GM19438 (cell line): ENCODE results near the gene UGT3A1.
"Not testable (repeated sequence)": the region's sequence is repeated elsewhere in the genome, so short reads cannot be mapped to it uniquely, and the experiment has no call there.

Experiments
- ATAC-seq: cut with Tn5 transposase; IDR thresholded peaks from one replicate; pipeline ENCODE4 v1.9.1; 2021; ENCODE audit warnings: low read depth; ENCODE audit not compliant: unreplicated experiment

UGT3A1 gene, protein sequence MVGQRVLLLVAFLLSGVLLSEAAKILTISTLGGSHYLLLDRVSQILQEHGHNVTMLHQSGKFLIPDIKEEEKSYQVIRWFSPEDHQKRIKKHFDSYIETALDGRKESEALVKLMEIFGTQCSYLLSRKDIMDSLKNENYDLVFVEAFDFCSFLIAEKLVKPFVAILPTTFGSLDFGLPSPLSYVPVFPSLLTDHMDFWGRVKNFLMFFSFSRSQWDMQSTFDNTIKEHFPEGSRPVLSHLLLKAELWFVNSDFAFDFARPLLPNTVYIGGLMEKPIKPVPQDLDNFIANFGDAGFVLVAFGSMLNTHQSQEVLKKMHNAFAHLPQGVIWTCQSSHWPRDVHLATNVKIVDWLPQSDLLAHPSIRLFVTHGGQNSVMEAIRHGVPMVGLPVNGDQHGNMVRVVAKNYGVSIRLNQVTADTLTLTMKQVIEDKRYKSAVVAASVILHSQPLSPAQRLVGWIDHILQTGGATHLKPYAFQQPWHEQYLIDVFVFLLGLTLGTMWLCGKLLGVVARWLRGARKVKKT

DNA sequence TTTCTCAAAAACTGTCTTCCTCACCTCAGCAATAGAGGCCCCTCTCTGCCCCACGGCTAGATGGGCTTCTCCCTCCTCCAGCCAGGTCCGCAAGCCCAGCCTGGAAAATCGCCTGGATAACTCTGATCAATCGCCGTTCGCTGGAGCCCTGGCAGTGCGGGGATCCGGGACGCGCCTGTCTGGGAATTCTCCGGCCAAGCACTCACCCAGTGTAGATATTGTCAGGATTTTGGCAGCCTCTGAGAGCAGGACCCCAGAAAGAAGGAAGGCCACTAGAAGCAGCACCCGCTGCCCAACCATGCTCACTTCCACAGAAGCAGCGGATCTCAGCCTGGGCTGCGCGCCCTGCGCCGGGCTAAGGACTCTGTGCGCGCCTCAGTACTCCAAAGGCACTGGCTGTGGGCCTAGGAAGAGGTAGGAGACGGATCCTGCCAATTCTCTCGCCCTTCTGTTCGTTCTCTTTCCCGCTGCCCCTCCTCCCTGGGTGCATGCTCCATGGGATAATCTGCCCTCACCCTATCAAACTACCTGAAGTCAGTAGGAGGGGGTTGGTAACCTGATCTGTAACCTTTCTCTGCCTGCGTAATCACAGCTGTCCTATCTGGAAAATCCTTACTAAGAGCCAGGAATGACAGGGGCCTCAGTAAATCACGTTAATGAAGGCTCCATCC, at the start of gene UGT3A1:
Gene UGT3A1 (minus strand): TSS at position 450 of the 671 bp plus-strand sequence. CDS start 150 bp downstream, at position 300.
- no peak for ATAC-seq

DNA sequence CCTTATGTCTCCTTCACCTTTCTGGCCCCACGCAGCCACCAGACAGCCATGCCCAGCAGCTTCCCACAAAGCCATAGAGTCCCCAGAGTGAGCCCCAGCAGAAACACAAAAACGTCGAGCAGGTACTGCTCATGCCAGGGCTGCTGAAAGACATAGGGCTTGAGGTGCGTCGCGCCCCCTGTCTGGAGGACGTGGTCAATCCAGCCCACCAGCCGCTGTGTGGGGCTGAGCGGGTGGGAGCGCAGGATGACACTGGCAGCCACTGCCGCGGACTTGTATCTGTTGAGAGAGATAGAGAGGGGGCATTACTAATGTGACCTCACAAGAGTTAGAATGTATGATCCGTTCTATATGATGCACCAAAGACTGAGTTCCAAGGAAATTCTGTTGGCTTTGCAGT, 44.5 kb upstream of the UGT3A1 start:
- no peak for ATAC-seq

DNA sequence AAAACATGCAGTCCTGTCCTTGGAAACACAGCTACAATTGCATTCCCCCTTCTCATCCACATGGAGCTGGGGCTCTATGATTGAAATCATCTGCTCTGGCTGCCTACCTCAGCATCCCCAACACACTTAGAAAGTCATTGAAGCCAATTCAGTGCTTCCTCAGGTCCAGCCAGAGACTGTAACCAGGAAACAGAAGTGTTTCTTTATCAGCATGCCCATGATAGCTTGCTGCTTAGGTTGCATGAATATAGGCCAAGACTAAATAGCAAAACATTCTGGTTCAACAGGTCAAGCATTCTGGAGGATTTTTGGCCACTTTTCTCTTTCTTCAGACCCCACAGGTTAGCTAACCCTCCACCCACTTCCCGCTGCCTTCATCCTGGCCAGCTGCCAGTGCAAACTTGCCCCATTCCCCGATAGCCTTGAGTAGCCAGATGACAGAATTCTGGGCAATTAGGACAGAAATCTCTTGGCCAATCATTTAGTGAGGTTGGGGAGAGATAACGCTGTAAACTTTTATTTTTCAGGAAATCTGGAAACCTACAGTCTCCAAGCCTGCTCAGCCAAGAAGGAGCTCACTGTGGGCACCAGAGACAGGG, 43.4 kb upstream of the UGT3A1 start:
- ATAC-seq, result not testable (repeated sequence)

DNA sequence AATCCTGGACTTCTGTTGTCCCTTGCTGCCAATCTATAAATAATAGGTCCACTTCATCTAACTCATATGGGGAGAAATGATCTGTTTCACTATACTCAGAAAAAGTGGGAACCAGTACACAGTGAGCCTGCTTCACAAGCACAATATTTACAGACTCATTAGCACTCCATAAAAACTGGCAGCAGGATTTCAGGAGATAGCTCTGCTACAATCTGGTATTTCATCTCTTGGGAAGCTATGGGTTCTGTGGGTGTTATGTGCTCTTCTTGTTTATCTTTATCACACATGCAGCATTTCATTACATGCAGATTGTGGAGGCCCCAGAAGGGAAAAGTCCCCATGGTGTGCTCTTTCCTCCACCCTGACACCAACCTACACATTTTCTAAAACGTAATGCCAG, 42.3 kb upstream of the UGT3A1 start:
- no peak for ATAC-seq

DNA sequence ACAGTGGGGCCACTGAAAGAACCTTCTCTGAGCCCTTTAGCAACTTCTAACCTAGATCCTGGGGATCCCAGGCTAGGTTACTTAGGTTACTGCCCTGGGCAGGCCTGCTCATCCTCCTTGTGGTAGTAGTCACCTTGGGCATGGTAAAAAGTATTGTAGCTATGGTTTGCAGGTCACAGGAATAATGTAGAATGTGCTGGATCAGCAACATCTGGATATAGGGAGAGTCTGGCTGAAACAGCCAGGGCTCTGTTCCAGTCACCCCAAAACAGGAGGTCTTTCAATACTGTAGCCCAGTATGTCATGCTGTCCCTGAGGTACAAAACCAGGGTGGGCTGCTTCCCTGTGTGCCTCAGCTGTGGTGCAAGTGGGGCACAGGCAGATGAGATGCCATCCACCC, 41.9 kb upstream of the UGT3A1 start:
- ATAC-seq, result no peak

DNA sequence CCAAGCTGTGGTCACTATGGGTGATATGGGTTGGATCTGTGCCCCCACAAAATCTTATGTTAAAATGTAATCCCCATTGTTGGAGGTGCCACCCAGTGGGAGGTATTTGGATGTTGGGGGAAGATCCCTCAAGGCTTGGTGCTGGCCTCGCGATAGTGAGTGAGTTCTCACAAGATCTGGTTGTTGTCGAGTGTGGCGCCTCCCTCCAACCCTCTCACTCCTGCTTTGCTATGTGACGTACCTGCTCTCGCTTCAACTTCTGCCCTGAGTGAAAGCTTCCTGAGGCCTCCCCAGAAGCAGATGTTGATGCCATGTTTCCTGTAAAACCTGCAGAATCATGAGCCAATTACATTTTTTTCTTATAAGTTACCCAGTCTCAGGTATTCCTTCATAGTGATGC, 40.0 kb upstream of the UGT3A1 start:
- no peak for ATAC-seq

DNA sequence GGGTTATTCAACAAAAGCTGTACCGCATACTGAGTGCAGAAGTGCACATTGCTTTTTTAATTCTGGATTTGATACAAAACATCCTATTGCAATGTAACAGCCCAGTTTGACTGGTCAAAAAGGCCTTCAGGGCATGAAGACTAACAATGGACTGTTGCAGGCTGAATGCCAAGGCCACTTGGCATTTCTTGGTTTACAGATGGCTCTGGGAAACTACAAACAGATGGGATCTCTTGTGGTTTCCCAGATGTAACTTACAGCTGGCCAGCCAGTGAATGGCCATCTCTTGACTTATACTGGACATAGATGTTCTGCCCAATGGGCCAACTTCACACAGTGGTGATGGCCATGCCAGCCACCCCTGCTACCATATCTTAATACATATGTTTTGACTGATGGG, 38.7 kb upstream of the UGT3A1 start:
- no peak for ATAC-seq

DNA sequence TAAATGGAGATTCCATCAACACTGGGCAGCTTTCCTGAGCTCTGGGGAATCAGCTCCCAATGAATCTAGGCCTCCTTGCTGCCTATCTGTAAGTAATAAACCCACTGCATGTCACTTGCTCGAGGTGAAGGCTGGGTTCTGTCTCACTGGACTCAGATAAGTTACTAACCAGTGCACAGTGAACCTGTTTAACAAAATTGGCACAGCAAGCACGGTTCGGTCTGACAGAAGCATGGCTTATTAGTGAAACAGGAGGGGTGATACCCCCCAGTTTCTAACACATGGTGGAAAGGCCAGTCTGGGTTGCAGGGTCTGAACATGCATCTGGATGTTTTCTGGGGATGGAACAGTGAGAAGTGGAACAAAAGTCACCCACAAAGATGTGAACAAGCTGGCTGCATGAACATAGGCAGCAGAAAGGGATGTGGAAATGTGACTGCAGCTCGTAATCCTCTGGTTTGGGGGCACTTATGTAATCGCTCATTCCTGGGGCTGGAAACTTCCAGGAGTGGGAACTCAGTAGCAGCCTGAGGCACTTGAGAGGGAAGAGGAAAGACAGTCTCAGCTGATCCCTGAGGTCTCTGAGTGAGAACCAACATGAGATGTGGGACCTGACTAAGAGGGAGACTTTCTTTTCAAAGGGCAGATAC, 37.8 kb upstream of the UGT3A1 start:
- no peak for ATAC-seq

DNA sequence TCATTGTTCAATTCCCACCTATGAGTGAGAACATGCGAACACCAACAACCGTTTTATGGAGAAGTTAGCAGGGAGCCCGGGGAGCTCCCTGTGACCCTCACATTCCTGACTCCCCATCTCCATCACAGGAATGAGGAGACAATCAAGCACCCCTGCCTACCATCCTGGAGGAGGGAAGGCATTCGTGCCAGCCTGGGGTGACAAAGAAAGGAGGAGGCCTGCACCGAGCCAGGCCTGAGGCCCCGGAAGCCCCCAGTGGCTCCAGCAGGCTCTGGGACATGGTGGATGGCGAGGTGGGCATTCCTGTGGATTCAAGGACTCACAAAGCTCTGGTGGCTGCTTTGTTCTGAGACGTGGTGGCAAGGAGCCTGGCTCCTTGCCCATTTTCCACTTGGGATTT, 36.5 kb upstream of the UGT3A1 start:
- no peak for ATAC-seq

DNA sequence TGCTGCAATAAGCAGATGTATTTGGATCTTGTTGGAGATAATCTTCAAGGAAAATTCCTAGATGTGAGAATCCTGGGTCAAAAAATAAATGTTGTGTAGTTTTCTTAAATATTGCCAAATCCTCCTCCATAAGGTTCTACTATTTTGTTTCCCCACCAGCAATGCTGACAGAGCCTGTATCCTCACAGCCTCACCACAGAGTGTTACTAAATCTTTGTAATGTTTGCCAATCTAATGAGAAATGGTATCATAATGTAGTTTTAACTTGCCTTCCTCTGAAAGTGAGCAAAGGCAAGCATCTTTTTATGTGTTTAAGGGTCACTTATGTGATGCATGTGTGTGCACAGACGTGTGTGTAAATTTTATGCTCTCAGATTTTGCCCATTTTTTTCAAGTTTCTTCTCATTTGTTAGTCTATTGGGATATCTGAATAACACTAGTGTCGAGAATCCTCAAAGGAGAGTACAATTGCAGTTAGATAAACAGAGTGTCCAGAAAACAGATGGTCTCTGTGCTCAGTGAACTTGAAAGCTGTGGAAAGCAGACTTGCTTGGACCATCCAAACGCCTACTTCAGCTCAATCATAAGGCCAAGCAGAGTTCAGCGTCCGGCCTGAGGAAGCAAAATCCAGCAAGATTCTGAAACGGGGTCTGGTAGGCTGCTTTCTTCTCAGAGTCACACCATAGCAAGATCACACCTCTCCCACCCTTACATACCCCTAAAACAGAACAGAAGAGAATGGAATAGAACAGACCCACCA, 35.7 kb upstream of the UGT3A1 start:
- ATAC-seq, result no peak

DNA sequence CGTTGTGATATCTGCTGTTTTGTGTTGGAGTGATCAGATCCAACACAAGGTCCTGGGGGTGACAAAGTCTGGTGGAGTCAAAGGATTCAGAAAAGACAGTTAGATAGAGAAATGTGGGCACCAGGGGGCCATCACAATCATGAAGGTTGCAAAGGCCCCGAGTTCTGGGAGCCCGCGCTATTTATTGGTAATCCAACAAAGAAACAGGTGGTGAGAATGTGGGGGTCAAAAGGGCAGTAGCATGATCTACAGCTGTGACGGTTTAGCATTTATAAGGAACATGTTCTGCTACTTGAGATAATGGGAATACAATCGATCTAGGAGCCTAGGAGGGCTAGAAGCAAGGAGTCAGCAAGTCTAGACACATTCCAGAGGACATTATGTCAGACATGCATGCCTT, 31.1 kb upstream of the UGT3A1 start:
- not testable (repeated sequence) for ATAC-seq

DNA sequence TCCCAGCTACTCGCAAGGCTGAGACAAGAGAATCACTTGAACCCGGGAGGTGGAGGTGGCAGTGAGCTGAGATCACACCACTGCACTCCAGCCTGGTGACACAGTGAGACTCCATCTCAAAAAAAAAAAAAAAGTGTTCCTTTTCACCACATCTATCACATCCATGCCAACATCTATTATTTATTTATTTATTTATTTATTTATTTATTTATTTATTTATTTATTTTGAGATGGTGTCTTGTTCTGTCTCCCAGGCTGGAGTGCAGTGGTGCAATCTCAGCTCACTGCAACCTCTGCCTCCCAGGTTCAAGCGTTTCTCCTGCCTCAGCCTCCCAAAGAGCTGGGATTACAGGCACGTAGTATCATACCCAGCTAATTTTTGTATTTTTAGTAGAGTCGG, 28.4 kb upstream of the UGT3A1 start:
- ATAC-seq, result not testable (repeated sequence)

DNA sequence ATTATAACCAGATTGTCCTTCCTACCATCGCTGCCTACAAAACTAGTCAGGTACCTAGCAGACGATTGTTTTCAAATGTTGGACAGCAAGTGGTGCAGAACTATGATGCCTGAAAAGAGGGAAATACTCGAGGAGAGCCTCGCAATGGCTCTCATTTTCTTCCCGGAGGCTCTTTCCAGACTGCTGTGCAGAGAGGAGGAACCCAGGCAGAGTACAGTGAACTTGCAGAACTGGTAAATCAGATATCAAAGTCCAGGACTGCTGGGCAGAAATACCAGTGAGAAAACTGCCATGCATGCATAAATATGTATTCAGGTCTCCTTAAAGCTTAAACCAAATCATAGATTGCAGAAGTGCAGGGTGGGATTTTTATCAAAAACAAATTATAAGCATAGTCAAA, 26.4 kb upstream of the UGT3A1 start:
- no peak for ATAC-seq

DNA sequence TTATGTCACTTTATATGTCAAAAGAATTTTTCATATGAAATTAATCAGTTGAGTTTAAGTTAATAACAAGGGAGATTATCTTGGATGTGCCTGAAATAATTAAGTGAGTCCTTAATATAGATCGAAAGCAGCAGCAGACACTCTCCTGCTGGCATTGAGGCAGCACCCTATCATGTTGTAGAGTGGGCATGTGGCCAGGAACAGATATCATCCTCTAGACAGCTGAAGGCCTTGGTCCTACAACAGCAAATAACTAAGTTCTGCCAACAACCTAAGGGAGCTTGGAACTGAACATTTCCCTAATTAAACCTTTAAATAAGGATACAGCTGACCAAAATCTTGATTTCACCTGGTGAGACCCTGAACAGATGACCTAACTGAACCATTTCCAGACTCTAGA, 25.8 kb upstream of the UGT3A1 start:
- no peak for ATAC-seq

DNA sequence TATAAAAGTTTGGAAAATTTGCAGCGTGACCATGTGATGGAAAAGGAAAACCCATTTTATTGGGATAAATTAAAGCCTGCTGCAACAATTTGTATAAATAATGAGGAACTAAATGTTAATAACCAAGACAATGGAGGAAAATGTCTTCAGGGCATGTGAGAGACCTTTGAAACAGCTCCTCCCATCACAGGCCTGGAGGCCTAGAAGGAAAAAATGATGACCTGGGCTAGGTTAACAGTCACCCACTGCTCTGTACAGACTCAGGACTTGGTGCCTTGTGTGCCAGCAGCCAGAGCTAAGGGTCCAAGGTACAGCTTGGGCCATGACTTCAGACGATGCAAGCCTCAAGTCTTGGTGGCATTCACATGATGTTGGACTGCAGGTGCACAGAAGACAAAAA, 22.0 kb upstream of the UGT3A1 start:
- ATAC-seq, result no peak

DNA sequence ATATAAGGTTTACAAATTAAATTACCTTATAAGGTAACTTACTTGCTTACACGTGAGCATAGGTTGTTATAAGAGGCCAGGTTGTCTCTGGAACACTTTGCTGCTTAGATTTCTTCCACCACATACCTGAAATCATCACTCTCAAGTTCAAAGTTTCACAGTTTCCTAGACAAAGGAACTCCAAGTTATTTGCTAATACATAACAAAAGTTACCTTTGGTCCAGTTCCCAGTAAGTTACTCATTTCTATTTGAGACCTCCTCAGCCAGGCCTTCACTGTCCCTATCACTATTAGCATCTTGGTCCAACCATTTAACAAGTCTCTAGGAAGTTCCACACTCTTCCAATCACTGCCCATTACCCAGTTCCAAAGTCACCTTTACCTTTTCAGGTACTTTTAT, 18.5 kb upstream of the UGT3A1 start:
- no peak for ATAC-seq

DNA sequence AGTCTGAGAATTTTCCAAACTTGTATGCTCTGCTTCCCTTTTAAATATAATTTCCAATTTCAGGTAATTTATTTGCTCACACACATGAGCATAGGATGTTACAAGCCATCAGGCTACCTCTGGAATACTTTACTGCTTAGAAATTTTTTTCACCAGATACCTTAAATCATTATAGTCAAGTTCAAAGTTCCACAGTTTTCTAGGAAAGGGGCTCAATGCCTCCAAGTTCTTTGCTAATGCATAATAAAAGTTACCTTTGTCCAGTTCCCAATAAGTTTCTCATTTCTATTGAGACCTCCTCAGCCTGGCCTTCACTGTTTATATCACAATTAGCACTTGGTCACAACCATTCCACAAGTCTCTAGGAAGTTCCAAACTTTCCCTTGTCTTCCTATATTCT, 16.2 kb upstream of the UGT3A1 start:
- no peak for ATAC-seq

DNA sequence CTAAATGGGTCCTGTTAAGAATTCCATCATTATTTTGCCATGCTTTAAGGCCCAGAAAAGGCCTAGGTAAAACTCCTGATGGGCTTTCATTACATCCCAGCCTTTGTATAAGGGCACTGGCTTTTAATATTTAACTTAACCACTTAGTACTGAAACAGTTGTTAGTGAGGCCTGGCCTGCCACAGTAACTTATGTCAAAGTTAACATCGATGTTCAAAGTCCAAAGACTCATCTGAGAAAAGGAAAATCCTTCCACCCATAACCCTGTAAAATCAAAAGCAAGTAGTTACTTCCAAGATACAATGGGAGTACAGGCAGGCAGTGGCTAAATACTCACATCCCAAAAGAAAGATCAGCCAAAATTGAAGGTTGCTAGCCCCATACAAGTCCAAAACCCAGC, 15.0 kb upstream of the UGT3A1 start:
- ATAC-seq, result no peak

DNA sequence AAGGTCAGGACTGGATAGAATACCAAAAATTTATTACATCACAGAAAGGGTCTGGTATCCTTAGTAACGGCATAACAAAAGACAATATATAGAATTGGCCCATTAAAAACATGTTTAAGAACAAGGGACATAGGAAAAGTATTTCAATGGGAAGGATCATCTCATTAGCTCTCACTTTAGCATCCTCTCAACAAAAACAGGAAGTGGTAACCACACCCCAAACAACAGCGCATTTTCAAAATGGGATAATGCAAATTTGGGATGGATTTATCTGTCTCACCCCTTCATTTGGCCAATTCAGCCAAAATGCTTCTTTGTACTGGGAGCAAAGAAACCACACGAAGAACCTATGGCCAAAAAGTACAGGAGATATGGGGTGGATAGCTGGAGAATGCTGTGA, 9.8 kb upstream of the UGT3A1 start:
- no peak for ATAC-seq

DNA sequence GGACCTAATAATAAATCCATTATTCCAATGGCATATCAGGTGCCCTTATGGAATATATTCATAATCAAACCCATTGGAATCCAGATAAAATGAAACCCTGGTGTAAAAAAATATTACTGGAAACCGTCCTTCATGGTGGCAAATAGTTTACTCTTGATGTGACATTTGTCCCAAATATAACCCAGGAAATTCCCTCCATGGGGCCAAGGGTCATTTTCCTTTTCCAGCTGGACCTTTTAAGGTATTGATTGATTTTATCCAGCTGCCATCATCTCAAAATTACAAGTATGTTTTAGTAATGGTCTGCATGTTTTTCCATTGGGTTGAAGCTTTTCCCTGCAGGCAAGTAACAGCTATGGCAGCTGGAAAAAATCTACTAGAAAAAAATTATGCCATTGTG, 8.4 kb upstream of the UGT3A1 start:
- no peak for ATAC-seq
